ENCODE measurements around the gene SELENOI. TPM values are rescaled to one million over a fixed set of nuclear protein-coding genes. Genes with fewer than 3 reads are reported as not detected.

The SELENOI gene
- total RNA-seq, 2 donors from 2014 or later: 14.4 to 15.6 TPM

DNA sequence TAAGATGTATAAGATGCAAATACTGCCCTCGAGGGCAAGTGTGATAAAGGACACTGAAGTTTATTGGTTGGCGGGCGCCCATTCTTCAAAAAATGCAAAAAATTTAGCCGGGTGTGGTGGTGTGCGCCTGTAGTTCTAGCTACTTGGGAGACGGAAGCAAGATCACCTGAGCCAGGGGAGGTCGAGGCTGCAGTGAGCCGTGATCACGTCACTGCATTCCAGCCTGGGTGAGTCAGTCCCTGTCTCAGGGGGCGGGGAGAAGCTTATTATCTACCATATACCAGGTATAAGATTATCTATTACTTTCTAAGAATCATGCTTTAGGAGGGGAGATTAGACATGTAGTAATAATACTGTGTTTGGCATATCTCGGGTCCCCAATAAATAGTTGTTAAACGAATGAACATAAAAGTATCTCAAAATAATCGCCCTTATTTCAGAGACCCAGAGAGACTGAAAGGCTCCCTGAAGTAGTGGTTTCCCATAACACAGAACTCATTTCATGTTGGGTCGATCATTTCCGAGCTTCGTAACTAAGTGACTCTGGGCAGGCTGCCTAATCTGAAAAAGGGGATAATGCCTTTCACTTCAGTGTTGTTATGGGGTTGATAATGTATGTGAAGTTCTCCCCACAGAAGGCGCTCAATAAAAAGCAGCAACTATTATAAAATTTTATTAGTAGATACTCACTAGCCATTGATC lies 1.2 kb upstream of the SELENOI start:
- DNase-seq (ENCODE audit: low spot score): peak; percentile 11
- Histone ChIP-seq H3K27ac (peak overlapping the region; percentile 96 to 97), H3K9me3 (no peaks in the 10 kb centered on the region), H3K4me1 (replicated peaks) (no peaks in the 10 kb centered on the region), H3K36me3 (no peaks in the 10 kb centered on the region), H3K27me3 (replicated peaks; ENCODE audit: insufficient read depth) (no peaks in the 10 kb centered on the region), H3K4me3 (peak overlapping the region; percentile 87 to 95)
- intact Hi-C loops (cut with DNase I): loop anchor here (5.0 to 10.0 kb wide), 2 partner anchors 102 to 730 kb away; partner anchors contain the start of genes EMILIN1, HADHA, HADHB and OST4
- TF ChIP-seq, protein P1, sequence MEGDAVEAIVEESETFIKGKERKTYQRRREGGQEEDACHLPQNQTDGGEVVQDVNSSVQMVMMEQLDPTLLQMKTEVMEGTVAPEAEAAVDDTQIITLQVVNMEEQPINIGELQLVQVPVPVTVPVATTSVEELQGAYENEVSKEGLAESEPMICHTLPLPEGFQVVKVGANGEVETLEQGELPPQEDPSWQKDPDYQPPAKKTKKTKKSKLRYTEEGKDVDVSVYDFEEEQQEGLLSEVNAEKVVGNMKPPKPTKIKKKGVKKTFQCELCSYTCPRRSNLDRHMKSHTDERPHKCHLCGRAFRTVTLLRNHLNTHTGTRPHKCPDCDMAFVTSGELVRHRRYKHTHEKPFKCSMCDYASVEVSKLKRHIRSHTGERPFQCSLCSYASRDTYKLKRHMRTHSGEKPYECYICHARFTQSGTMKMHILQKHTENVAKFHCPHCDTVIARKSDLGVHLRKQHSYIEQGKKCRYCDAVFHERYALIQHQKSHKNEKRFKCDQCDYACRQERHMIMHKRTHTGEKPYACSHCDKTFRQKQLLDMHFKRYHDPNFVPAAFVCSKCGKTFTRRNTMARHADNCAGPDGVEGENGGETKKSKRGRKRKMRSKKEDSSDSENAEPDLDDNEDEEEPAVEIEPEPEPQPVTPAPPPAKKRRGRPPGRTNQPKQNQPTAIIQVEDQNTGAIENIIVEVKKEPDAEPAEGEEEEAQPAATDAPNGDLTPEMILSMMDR (IDR thresholded peaks at IDR 0.05): no peak
- no peak for TF ChIP-seq POLR2AphosphoS5 (IDR thresholded peaks at IDR 0.05)
- no peak for TF ChIP-seq POLR2A (IDR thresholded peaks at IDR 0.05)
- WGBS: 33% methylated on average over 17 of the region's 17 CpGs

DNA sequence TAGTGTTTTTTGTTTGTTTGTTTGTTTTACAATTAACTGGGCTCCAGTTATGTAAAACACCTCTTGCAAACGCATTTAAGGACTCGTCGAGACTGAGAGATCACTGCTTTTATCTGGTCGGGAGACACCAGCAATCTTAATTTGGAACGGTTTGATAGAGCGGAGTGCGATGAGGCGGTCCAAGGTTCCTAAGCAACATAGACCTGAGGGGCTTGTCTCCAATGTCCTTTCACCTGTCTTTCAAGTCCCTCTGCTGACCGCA lies 729 bp upstream of the SELENOI start:
- Histone ChIP-seq H3K4me1 (replicated peaks) (no peaks in the 10 kb centered on the region), H3K36me3 (no peaks in the 10 kb centered on the region), H3K9me3 (no peaks in the 10 kb centered on the region), H3K27me3 (replicated peaks; ENCODE audit: insufficient read depth) (no peaks in the 10 kb centered on the region), H3K4me3 (peak overlapping the region; percentile 87 to 95), H3K27ac (peak overlapping the region; percentile 96 to 97)
- intact Hi-C loops (cut with DNase I): loop anchor here (5.0 to 10.0 kb wide), 2 partner anchors 103 to 730 kb away; partner anchors contain the start of genes EMILIN1, HADHA, HADHB and OST4
- TF ChIP-seq POLR2A (IDR thresholded peaks at IDR 0.05) (no peak), POLR2AphosphoS5 (IDR thresholded peaks at IDR 0.05) (no peak)
- TF ChIP-seq, protein P1 (IDR thresholded peaks at IDR 0.05): no peak
- 0% methylated on average over 9 of the region's 9 CpGs for WGBS
- DNase-seq (ENCODE audit: low spot score): no peak

DNA sequence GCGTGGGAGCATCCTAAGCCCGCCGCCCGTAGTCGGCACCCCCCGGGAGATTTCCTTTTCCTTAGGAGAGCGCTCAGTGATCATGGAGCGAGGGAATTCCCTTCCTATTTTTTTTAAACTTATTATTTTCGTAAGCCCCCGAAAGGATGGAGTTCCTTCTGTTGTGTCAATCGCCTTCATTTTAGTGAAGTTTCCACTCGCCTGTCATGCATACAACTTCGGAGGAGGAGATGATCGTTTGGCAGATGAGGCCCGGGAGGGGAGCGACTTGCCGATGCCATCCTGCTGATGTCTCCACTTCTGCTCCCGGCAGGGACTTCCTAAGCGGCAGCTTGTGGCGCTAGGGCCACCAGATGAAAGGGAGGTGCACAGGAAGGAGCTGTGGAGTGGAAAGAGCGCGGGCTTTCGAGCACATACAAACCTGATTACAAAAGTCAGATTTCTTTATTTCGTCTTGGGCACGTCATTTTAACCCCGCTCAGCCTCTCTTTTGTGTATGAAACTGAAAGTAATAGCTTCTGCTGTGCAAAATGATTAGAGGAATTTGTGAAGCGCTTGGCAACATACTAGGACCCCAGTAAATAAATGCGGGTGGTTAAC lies 611 bp downstream of the SELENOI start, which contains the start of gene ADGRF3:
TSS of gene ADGRF3 (minus strand) at position 336 of the 600 bp plus-strand sequence. CDS start 555 bp downstream, outside the sequence.
- peak; percentile 57 for TF ChIP-seq POLR2A (IDR thresholded peaks at IDR 0.05)
- TF ChIP-seq POLR2AphosphoS5 (IDR thresholded peaks at IDR 0.05): peak; percentile 59
- TF ChIP-seq, protein P1 (IDR thresholded peaks at IDR 0.05): no peak
- no peaks in the 10 kb centered on the region for H3K4me1 ChIP-seq (replicated peaks)
- intact Hi-C loops (cut with DNase I): loop anchor here (5.0 to 10.0 kb wide), 2 partner anchors 104 to 728 kb away; partner anchors contain the start of genes EMILIN1, HADHA, HADHB and OST4
- H3K4me3 ChIP-seq: peak within 1 kb of the TSS; percentile 87 to 95
- 1% methylated on average over 28 of the region's 28 CpGs for WGBS
- no peaks in the 10 kb centered on the region for H3K9me3 ChIP-seq
- no peaks in the 10 kb centered on the region for H3K27me3 ChIP-seq (replicated peaks; ENCODE audit: insufficient read depth)
- H3K27ac ChIP-seq: peak within 1 kb of the TSS; percentile 96 to 97
- peak; percentile 75 for DNase-seq (ENCODE audit: low spot score)
- H3K36me3 ChIP-seq: no peaks in the 10 kb centered on the region

DNA sequence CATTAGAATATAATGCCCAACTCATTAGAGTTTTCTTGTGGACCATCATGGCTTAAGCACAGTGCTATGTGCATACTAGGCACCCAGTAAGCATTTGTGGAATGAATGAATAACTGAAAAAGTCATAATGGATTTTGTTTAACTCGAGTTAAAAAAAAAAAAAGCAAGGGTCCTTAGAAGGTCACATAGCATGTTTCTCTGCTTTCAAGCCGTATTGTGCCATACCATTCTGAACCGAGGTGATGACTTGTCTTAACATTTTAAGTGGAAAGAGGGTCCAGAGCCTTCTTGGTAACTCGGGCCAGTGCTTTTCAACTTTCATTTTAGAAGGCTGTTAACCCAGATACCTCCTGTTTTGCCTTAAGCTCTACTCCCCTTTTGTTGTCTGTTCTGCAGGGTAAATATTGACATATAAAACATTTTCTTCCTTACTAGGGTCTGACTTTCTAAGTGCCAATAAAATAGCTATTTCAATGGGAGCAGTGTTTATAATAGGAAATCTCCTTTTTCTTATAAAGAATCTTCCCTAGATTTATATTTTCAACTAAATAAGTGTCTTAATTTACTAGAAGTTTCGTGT lies 1.4 kb downstream of the SELENOI start:
- H3K4me3 ChIP-seq: peak overlapping the region in 1 of 2 donors; percentile 95
- no peaks in the 10 kb centered on the region for H3K9me3 ChIP-seq
- H3K36me3 ChIP-seq: no peaks in the 10 kb centered on the region
- DNase-seq (ENCODE audit: low spot score): no peak
- 14% methylated on average over 5 of the region's 5 CpGs for WGBS
- peak overlapping the region; percentile 96 to 97 for H3K27ac ChIP-seq
- intact Hi-C loops (cut with DNase I): loop anchor here (5.0 to 10.0 kb wide), 2 partner anchors 105 to 727 kb away; partner anchors contain the start of genes EMILIN1, HADHA, HADHB and OST4
- H3K27me3 ChIP-seq (replicated peaks; ENCODE audit: insufficient read depth): no peaks in the 10 kb centered on the region
- no peaks in the 10 kb centered on the region for H3K4me1 ChIP-seq (replicated peaks)
- TF ChIP-seq POLR2AphosphoS5 (IDR thresholded peaks at IDR 0.05) (no peak), POLR2A (IDR thresholded peaks at IDR 0.05) (no peak)
- TF ChIP-seq, protein P1 (IDR thresholded peaks at IDR 0.05): no peak

Data from prostate gland (tissue), 2 donors.